Measurements from ENCODE around the gene ALG6.

Gene ALG6

DNA sequence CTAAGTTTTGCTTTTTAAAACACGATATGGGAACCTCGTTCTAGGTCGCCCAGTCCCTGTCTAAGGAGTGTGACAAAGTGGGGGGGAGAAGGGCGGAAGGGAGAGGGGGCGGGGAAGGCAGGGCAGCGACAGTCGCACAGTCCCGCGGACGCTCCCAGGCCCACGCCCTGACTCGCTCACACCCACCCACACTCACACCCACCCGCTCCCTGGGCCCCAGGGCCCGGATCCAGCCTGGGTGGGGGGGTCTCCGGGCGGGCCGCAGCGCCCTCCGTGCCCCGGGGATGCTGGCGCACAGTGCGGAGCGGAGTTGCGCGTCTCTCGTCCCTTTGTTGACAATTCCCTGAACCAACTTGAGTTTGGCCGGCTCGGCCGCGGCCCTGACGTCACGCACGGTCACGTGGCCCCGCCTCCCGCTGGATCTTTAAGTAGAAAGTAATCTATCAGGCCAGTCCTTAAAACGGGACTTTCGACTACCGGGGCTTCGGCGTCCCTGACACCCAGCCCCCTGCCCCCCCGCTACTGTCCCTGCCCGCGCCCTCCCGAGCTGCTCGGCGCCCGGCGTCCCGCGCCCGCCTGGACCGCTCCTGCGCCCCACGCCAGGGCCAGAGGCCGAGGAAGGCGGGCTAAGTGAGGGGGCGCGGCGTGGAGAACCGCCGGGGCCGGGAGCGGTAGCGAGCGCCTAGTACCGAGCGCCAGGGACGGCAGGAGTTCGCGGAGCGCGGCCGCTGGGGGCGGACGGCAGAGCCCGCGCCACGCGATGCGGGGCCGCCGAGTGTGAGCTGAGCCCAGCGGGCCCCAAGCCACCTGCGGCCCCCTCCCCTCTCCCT, 45.1 kb upstream of the ALG6 start, which contains the start of gene FOXD3:
Gene FOXD3, plus strand, starts transcription at position 454 of the 830 bp plus-strand sequence. CDS start 492 bp downstream, outside the sequence.
- no peak for TF ChIP-seq FOXM1 (IDR thresholded peaks at IDR 0.05; ENCODE audit: borderline replicate concordance, low read depth)
- TF ChIP-seq EP300 (IDR thresholded peaks at IDR 0.05; ENCODE audit: borderline replicate concordance) = no peak
- TF ChIP-seq TCF12 (IDR thresholded peaks at IDR 0.05; ENCODE audit: low read depth) = 0 out of 2 replicates have a peak, but pooled peaks have one; percentile 28
- TF ChIP-seq YY1 (IDR thresholded peaks at IDR 0.05; ENCODE audit: low read depth) = no peak; the same call in 1 of the 2 replicates
- TF ChIP-seq, protein P1, sequence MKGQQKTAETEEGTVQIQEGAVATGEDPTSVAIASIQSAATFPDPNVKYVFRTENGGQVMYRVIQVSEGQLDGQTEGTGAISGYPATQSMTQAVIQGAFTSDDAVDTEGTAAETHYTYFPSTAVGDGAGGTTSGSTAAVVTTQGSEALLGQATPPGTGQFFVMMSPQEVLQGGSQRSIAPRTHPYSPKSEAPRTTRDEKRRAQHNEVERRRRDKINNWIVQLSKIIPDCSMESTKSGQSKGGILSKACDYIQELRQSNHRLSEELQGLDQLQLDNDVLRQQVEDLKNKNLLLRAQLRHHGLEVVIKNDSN (IDR thresholded peaks at IDR 0.05) = peak; percentile 97
- no peak for TF ChIP-seq CEBPB (IDR thresholded peaks at IDR 0.05)
- TF ChIP-seq EGR1 (IDR thresholded peaks at IDR 0.05) = no peak
- TF ChIP-seq TAF1 (IDR thresholded peaks at IDR 0.05; ENCODE audit: low read depth) = peak; percentile 52; the same call in 1 of the 2 replicates
- peak; percentile 71 for TF ChIP-seq CREB1 (IDR thresholded peaks at IDR 0.05; ENCODE audit: low read depth)
- no peak for TF ChIP-seq NFIC (IDR thresholded peaks at IDR 0.05)
- no peak for TF ChIP-seq TEAD4 (IDR thresholded peaks at IDR 0.05)
- TF ChIP-seq, protein P2, sequence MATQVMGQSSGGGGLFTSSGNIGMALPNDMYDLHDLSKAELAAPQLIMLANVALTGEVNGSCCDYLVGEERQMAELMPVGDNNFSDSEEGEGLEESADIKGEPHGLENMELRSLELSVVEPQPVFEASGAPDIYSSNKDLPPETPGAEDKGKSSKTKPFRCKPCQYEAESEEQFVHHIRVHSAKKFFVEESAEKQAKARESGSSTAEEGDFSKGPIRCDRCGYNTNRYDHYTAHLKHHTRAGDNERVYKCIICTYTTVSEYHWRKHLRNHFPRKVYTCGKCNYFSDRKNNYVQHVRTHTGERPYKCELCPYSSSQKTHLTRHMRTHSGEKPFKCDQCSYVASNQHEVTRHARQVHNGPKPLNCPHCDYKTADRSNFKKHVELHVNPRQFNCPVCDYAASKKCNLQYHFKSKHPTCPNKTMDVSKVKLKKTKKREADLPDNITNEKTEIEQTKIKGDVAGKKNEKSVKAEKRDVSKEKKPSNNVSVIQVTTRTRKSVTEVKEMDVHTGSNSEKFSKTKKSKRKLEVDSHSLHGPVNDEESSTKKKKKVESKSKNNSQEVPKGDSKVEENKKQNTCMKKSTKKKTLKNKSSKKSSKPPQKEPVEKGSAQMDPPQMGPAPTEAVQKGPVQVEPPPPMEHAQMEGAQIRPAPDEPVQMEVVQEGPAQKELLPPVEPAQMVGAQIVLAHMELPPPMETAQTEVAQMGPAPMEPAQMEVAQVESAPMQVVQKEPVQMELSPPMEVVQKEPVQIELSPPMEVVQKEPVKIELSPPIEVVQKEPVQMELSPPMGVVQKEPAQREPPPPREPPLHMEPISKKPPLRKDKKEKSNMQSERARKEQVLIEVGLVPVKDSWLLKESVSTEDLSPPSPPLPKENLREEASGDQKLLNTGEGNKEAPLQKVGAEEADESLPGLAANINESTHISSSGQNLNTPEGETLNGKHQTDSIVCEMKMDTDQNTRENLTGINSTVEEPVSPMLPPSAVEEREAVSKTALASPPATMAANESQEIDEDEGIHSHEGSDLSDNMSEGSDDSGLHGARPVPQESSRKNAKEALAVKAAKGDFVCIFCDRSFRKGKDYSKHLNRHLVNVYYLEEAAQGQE (IDR thresholded peaks at IDR 0.05; ENCODE audit: low read depth) = no peak
- TF ChIP-seq RAD21 (IDR thresholded peaks at IDR 0.05; ENCODE audit: low read depth) = no peak
- TF ChIP-seq, protein P3, sequence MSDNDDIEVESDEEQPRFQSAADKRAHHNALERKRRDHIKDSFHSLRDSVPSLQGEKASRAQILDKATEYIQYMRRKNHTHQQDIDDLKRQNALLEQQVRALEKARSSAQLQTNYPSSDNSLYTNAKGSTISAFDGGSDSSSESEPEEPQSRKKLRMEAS (IDR thresholded peaks at IDR 0.05) = peak; percentile 72
- TF ChIP-seq ZBTB7A (IDR thresholded peaks at IDR 0.05; ENCODE audit: low read depth) = 0 out of 2 replicates have a peak, but pooled peaks have one; percentile 47

DNA sequence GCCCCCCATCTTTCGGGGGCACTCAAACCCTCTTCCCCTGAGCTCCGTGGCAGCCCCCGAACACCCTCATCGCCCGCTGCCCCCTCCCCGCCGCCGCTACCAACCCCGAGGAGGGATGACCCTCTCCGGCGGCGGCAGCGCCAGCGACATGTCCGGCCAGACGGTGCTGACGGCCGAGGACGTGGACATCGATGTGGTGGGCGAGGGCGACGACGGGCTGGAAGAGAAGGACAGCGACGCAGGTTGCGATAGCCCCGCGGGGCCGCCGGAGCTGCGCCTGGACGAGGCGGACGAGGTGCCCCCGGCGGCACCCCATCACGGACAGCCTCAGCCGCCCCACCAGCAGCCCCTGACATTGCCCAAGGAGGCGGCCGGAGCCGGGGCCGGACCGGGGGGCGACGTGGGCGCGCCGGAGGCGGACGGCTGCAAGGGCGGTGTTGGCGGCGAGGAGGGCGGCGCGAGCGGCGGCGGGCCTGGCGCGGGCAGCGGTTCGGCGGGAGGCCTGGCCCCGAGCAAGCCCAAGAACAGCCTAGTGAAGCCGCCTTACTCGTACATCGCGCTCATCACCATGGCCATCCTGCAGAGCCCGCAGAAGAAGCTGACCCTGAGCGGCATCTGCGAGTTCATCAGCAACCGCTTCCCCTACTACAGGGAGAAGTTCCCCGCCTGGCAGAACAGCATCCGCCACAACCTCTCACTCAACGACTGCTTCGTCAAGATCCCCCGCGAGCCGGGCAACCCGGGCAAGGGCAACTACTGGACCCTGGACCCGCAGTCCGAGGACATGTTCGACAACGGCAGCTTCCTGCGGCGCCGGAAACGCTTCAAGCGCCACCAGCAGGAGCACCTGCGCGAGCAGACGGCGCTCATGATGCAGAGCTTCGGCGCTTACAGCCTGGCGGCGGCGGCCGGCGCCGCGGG, 44.2 kb upstream of the ALG6 start:
- TF ChIP-seq TAF1 (IDR thresholded peaks at IDR 0.05; ENCODE audit: low read depth) (peak; percentile 48), EGR1 (IDR thresholded peaks at IDR 0.05) (no peak), ZBTB7A (IDR thresholded peaks at IDR 0.05; ENCODE audit: low read depth) (0 out of 2 replicates have a peak, but pooled peaks have one; percentile 48)

DNA sequence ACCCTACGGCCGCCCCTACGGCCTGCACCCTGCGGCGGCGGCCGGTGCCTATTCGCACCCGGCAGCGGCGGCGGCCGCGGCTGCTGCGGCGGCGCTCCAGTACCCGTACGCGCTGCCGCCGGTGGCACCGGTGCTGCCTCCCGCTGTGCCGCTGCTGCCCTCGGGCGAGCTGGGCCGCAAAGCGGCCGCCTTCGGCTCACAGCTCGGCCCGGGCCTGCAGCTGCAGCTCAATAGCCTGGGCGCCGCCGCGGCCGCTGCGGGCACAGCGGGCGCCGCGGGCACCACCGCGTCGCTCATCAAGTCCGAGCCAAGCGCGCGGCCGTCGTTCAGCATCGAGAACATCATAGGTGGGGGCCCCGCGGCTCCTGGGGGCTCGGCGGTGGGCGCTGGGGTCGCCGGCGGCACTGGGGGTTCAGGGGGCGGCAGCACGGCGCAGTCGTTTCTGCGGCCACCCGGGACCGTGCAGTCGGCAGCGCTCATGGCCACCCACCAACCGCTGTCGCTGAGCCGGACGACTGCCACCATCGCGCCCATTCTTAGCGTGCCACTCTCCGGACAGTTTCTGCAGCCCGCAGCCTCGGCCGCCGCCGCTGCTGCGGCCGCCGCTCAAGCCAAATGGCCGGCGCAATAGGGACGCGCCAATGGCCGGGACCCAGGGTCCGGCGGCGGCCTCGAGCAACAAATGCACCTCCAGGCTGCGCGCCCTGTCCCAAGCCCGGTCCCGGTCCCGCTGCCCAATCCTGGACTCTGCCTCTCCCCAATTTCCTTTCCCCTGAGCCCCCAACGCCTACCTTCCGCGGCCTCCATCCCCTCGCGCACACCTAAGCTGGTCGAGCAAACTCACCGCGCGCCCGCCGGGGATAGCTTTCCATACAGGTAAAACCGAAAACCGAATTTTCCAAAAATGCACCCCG, 43.3 kb upstream of the ALG6 start:
- TF ChIP-seq, protein P3 (IDR thresholded peaks at IDR 0.05) = no peak
- TF ChIP-seq EP300 (IDR thresholded peaks at IDR 0.05; ENCODE audit: borderline replicate concordance) (no peak), TAF1 (IDR thresholded peaks at IDR 0.05; ENCODE audit: low read depth) (peak; percentile 1; the same call in 1 of the 2 replicates)

DNA sequence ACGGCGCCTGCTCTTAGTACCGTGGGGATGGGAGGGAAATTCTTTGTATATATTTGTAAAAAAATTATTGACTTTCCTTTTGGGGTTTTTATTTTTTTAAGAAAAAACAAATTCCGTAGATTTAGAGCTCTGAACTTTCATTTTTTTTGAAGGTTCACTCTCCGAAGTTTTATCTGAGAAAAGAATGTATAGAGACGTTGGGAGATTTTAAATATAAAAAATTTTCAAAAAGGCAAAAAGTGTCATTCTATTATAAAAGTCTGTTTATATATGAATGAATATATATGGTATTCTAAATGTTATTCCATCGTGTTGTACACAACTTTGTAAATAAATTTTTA, 42.7 kb upstream of the ALG6 start:
- no peak for TF ChIP-seq CEBPB (IDR thresholded peaks at IDR 0.05)
- TF ChIP-seq FOXM1 (IDR thresholded peaks at IDR 0.05; ENCODE audit: borderline replicate concordance, low read depth) = no peak
- no peak for TF ChIP-seq YY1 (IDR thresholded peaks at IDR 0.05; ENCODE audit: low read depth)
- TF ChIP-seq TEAD4 (IDR thresholded peaks at IDR 0.05) = no peak
- TF ChIP-seq, protein P2 (IDR thresholded peaks at IDR 0.05; ENCODE audit: low read depth) = no peak
- no peak for TF ChIP-seq EP300 (IDR thresholded peaks at IDR 0.05; ENCODE audit: borderline replicate concordance)
- TF ChIP-seq NFIC (IDR thresholded peaks at IDR 0.05) = no peak
- no peak for TF ChIP-seq EGR1 (IDR thresholded peaks at IDR 0.05)
- TF ChIP-seq, protein P3 (IDR thresholded peaks at IDR 0.05) = no peak
- TF ChIP-seq, protein P1 (IDR thresholded peaks at IDR 0.05) = no peak
- no peak for TF ChIP-seq ZBTB7A (IDR thresholded peaks at IDR 0.05; ENCODE audit: low read depth)
- TF ChIP-seq TCF12 (IDR thresholded peaks at IDR 0.05; ENCODE audit: low read depth) = no peak
- no peak for TF ChIP-seq CREB1 (IDR thresholded peaks at IDR 0.05; ENCODE audit: low read depth)

All from Ishikawa (cell line).